Parathyroid adenoma (tissue), 2 donors: ENCODE data around the gene CARS1.
A peak's percentile ranks its signal among the peaks of the same experiment; 100 is the strongest.

Source experiments
- H2AFZ ChIP-seq: fragments of 300-600 bp; sonication (generic); one replicate; pipeline ENCODE4 v1.7.0; 2017; ENCODE audit warnings: antibody characterized with exemption, mild to moderate bottlenecking
- H3K27ac ChIP-seq: fragments of 300-600 bp; sonication (generic); one replicate; pipeline ENCODE4 v1.7.0; 2017
- H3K27me3 ChIP-seq: fragments of 300-600 bp; sonication (generic); one replicate; pipeline ENCODE4 v1.7.0; 2017; ENCODE audit warnings: low read length; ENCODE audit not compliant: control insufficient read depth, insufficient read depth
- H3K36me3 ChIP-seq: fragments of 300-600 bp; sonication (generic); one replicate; pipeline ENCODE4 v1.7.0; 2017; ENCODE audit warnings: low read length; ENCODE audit not compliant: control insufficient read depth, insufficient read depth
- H3K4me1 ChIP-seq: fragments of 300-600 bp; sonication (generic); one replicate; pipeline ENCODE4 v1.7.0; 2017; ENCODE audit warnings: control low read depth
- H3K4me2 ChIP-seq: fragments of 300-600 bp; sonication (generic); one replicate; pipeline ENCODE4 v1.7.0; 2017; ENCODE audit warnings: low read length
- H3K4me3 ChIP-seq: fragments of 300-600 bp; sonication (generic); one replicate; pipeline ENCODE4 v1.7.0; 2017; ENCODE audit warnings: low read depth, low read length
- H3K79me2 ChIP-seq: fragments of 300-600 bp; sonication (generic); one replicate; pipeline ENCODE4 v1.7.0; 2017; ENCODE audit warnings: control low read depth
- H3K9ac ChIP-seq: fragments of 300-600 bp; sonication (generic); one replicate; pipeline ENCODE4 v1.7.0; 2017; ENCODE audit warnings: mild to moderate bottlenecking
- H3K9me3 ChIP-seq: fragments of 300-600 bp; sonication (generic); one replicate; pipeline ENCODE4 v1.7.0; 2017; ENCODE audit warnings: low read length; ENCODE audit not compliant: control insufficient read depth
- TF ChIP-seq, protein P1 (sequence below): fragments of 300-600 bp; sonication (generic); IDR thresholded peaks from one replicate; pipeline ENCODE4 v1.7.0; 2017; ENCODE audit warnings: antibody characterized with exemption, mild to moderate bottlenecking
- donor health status: primary hyperparathyroidism.

The CARS1 gene

DNA sequence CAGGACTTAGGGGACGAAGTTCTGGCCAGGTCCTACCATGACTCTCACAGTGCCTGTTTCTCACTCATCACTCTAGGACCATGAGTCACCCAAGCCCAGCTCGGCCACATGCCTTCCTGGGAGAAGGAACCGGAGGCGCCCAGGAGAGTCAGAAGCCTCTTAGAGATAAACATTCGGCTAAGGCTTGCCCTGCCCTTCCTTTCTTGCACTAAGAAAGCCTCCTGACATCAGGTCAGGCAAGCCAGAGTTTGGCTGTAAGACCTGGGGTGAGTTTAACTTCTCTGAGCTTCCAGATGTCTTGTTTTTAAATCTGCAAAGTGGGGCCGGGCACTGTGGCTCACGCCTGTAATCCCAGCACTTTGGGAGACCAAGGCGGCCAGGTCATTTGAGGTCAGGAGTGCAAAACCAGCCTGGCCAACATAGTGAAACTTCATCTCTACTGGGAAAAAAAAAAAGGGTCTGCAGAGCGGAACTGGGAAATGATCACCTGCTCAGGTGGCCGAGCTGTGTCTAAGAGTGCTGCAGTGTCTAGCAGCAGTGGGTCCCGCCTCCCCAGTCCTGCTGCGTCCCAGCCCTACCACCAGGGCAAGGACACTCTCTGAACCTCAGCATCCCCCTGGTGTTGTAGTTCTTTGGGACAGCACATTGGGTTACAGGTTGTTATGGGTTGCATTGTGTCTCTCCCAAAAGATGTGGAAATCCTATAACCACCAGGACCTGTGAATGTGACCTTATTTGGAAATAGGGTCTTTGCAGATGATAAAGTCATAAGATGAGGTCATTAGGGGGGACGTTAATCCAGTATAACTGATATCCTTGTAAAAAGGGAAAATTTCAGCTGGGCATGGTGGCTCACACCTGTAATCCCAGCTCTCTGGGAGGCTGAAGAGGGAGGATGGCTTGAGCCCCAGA is 1.8 kb upstream of the CARS1 start:
- Histone ChIP-seq H3K79me2 (peaks cover 3% of the 10 kb centered on the region), H3K27me3 (no peaks in the 10 kb centered on the region), H3K9ac (no peak overlapping the region), H3K4me2 (no peak overlapping the region), H3K4me1 (no peaks in the 10 kb centered on the region), H3K27ac (no peak overlapping the region), H3K9me3 (no peaks in the 10 kb centered on the region), H3K36me3 (no peaks in the 10 kb centered on the region), H2AFZ (no peak overlapping the region), H3K4me3 (no peak overlapping the region)
- TF ChIP-seq, protein P1, sequence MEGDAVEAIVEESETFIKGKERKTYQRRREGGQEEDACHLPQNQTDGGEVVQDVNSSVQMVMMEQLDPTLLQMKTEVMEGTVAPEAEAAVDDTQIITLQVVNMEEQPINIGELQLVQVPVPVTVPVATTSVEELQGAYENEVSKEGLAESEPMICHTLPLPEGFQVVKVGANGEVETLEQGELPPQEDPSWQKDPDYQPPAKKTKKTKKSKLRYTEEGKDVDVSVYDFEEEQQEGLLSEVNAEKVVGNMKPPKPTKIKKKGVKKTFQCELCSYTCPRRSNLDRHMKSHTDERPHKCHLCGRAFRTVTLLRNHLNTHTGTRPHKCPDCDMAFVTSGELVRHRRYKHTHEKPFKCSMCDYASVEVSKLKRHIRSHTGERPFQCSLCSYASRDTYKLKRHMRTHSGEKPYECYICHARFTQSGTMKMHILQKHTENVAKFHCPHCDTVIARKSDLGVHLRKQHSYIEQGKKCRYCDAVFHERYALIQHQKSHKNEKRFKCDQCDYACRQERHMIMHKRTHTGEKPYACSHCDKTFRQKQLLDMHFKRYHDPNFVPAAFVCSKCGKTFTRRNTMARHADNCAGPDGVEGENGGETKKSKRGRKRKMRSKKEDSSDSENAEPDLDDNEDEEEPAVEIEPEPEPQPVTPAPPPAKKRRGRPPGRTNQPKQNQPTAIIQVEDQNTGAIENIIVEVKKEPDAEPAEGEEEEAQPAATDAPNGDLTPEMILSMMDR = no peak

DNA sequence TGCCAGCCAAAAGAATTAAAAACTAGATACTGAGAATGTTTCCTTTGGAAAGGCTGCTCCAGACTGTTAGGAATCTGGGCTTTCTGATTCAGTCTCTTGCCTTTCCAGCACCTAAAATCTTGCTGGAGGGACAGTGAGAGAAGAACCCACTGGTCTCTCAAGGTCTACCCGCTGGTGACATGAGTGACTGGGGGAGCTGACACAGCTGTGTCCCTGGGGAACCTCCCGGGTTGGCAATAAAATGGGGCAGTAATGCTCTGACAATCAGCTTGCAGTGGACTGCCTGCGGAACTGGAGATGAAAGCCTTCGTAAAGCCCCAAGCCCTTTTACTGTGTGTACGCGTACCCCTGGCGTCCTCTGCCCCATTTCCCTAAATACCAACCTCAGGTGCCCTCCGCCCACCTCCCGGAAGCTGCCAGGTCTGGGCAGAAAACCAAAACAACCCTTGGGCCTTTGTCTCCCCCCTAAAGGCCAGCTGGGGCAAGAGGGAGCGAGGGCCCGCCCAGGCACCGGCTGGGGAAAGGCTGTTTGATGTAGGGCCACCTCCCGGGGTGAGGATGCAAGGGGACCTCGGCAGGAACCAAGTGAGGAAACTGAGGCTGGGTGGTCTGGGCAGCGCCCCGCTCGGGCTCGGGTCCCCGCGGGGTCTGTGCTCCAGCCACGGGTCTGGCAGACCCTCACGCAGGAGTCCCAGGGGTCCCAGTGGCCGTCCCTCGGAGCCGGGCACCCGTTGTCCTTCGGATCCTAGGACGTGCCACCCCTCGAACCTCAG is 741 bp downstream of the CARS1 start:
- Histone ChIP-seq H3K36me3 (no peaks in the 10 kb centered on the region), H2AFZ (peak overlapping the region; percentile 90), H3K4me1 (no peaks in the 10 kb centered on the region), H3K4me2 (peak overlapping the region; percentile 85), H3K9ac (no peak overlapping the region), H3K79me2 (peaks cover 7% of the 10 kb centered on the region), H3K4me3 (peak overlapping the region; percentile 70), H3K27ac (peak overlapping the region; percentile 73), H3K9me3 (no peaks in the 10 kb centered on the region), H3K27me3 (no peaks in the 10 kb centered on the region)
- TF ChIP-seq, protein P1 = no peak

DNA sequence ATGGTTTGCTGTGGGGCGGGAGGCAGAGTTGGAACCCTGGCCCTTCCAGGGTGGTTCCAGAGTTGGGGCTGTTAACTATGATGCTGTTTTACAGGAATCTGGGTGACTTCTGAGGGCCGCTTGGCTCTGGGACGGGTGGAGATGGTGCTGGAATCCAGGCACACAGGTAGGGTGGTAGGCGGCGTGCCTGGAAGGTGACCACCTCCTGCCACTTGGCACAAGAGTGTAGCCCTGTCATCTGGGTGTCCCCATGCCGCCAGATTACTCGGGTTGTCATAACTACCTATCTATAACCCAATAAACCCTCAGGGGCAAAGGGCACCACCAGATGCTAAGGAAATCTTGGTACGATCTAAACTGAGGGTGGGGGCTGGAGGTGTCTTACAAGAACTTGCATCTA is 1.3 kb downstream of the CARS1 start:
- Histone ChIP-seq H3K4me3 (no peak overlapping the region), H3K4me2 (no peak overlapping the region), H2AFZ (no peak overlapping the region), H3K27me3 (no peaks in the 10 kb centered on the region), H3K36me3 (no peaks in the 10 kb centered on the region), H3K9me3 (no peaks in the 10 kb centered on the region), H3K79me2 (peaks cover 8% of the 10 kb centered on the region), H3K4me1 (no peaks in the 10 kb centered on the region), H3K27ac (no peak overlapping the region), H3K9ac (no peak overlapping the region)
- TF ChIP-seq, protein P1 = no peak

DNA sequence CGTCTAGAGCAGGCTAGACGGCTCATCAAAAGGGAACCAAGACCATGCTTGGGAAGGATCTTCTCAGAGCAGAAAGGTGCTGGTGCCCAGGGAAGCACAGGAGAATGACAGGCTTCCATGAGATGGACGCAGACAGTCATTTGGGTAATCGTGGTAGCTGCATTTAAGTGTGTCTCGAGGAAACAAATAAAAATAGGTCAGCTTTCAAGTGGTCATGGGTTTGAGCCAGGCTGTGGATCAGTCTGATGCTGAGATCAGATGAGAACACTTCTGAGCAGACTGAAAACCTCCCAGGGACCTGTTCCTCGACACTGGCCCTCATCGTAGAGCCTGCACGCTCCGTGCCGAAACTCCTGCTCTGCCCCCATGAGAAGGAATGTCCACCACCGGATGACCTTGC is 4.7 kb downstream of the CARS1 start:
- Histone ChIP-seq H2AFZ (no peak overlapping the region), H3K4me3 (no peak overlapping the region), H3K4me1 (no peaks in the 10 kb centered on the region), H3K4me2 (no peak overlapping the region), H3K9ac (no peak overlapping the region), H3K79me2 (peaks cover 11% of the 10 kb centered on the region), H3K27me3 (no peaks in the 10 kb centered on the region), H3K36me3 (no peaks in the 10 kb centered on the region), H3K27ac (no peak overlapping the region), H3K9me3 (no peaks in the 10 kb centered on the region)
- TF ChIP-seq, protein P1 = no peak
